GM21390 (cell line): ENCODE results near the gene COL6A2.
"Not testable (repeated sequence)": the region's sequence is repeated elsewhere in the genome, so short reads cannot be mapped to it uniquely, and the experiment has no call there.

Experiments used
- ATAC-seq: cut with Tn5 transposase; IDR thresholded peaks from one replicate; pipeline ENCODE4 v1.9.1; 2021; ENCODE audit not compliant: unreplicated experiment

The COL6A2 gene

GRCh38 chr21:46097336-46098293 is at the start of gene COL6A2:
TSS of gene COL6A2 (plus strand) at chr21:46098112.
- no peak for ATAC-seq

DNA sequence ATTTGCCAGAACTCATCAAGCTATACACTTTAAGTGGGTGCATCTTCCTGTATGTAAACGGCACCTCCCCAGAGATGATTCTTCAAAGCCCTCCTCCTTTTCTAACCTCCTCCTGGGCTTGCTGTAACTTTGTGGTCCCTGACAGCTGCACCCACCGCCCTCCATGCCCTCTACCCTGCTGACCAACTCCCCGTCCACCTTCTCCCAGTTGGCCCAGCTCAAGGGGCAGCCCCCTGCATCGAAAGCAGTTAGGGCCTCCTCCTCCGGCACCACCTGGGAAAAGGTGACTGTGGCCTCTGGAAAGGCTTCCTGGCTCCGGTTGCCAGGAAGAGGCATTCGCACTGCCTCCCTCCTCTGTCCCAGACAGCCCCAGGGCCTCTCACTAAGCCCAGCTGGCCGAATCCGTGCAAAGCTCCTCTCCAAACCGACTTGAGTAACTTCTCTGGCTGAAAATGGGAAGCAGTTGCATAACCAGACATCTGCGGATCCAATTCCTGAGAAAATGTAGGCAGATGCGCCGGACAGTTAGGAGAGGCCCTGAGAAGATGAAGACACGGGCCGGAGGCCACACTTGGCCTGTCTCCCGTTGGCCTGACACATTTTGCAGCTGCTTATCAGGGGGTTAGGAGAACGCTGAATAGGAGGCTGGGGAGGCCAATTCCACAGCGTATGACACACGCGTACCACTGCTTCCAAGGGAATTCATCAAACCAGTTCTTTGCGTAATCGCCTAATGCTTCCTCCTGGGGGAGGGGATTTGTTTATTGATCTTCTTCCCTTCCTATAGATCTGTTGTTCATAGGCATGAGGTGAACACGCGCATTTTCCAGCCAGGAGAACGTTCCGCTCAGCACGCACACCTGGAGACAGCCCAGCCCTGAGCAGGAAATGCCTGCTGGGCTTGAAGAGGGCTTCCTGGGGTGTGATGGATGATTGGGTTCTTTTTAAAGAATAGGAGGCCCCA is 48.7 kb upstream of the COL6A2 start:
- no peak for ATAC-seq

DNA sequence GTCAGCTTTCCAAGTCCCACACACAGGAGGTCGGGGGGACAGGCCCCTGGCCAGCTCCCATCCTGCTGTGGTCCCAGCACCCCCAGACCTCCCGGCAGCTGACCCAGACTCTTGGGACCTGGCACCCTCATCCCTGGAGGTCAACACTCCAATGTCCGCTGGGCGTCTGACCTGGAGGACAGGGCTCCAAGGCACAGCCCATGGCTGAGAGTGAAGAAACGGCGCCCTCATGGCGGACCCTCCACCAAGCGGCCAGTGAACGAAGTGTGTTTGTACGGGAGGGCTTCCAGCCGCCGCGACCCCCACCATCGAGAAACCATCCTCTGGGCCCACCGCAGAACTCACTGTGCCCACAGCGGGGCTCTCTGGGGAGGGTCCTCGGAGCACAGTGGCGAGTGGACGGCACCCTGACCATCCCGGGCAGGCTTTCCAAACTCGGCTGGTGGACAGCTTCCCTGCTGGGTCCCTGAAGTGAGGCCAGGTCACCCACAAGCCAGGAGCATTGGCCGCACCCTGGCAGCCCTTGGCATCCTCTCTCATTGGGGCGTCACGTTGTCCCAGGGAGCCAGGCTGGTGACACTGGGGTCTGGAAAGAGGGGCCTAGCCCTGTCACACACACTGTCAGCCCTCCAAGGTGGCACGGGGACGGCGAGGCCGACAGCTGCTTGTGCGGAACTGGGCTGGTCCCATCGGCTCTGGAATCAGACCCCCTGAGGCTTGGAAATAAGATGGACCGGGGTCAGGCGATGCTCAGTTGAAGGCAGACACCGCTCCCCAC is 47.8 kb upstream of the COL6A2 start:
- no peak for ATAC-seq

GRCh38 chr21:46050668-46051378 is 47.1 kb upstream of the COL6A2 start:
- no peak for ATAC-seq

DNA sequence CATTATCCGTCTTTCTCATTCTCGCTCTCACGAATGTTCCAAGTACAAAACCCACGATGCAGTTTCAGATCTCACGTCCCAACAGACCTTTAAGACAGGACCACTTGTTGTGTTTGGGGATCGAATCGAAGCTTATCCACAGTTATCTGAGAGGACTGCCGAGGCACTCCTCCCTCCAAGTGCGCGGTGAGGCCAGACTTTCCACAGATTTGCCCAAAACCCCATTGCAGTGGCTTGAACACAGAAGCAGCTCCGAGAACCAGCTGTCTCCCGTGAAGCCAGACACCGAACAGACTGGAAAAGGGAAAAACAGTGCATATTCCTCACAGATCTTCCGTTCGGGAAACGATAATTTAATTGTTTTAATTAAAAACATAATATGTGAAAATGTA is 46.5 kb upstream of the COL6A2 start:
- ATAC-seq, result no peak

- ATAC-seq, result no peak
These were observed 45.9 kb upstream of the COL6A2 start for GRCh38 chr21:46051821-46052675.

DNA sequence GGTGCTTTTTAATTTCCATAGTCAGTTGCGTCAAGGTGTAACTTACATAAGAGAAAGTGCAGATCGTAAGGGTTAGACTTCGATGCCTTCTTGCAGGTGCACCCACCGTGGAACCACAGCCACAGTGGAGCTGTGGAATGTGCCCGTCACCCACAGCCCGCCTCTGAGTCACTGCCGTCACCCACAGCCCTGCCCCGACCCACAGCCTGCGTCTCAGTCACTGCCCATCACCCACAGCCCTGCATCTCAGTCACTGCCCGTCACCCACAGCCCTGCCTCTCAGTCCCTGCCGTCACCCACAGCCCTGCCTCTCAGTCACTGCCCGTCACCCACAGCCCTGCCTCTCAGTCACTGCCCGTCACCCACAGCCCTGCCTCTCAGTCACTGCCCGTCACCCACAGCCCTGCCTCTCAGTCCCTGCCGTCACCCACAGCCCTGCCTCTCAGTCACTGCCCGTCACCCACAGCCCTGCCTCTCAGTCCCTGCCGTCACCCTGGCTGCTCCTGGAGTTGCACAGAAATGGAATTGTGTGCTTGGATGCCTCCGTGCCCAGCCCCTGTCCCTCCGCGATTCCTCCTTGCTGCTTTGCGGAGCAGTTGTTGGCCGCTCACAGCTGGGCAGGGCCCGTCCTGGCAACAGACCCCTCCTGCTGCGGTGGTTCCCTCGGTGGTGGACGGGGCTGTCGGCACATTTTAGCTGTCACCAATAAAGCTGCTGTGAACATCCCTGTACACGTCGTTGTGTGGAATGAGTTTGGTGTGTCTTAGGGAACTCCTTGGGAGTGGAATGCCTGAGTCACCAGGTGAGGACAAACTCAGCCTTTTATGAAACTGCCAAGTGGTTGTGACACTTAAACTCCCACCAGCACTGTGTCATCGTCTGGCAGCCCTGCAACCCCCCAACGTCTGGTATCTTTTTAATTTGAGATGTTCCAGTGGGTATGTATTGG is 44.9 kb upstream of the COL6A2 start:
- no peak for ATAC-seq

DNA sequence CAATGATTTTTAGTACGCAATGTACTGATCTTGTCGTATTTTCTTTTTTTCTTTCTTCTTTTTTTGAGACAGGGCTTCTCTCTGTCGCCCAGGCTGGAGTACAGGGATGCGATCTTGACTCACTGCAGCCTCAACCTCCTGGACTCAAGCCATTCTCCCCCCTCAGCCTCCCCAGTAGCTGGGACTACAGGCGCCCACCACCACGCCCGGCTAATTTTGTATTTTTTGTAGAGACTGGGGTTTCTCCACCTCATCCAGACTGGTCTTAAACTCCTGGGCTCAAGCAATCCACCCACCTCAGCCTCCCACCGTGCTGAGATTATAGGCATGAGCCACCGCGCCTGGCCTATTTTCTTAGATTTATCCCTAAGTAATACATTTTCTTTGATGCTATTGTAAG is 43.9 kb upstream of the COL6A2 start:
- no peak for ATAC-seq

- ATAC-seq, result no peak
These were observed 43.4 kb upstream of the COL6A2 start for GRCh38 chr21:46054451-46054881.

DNA sequence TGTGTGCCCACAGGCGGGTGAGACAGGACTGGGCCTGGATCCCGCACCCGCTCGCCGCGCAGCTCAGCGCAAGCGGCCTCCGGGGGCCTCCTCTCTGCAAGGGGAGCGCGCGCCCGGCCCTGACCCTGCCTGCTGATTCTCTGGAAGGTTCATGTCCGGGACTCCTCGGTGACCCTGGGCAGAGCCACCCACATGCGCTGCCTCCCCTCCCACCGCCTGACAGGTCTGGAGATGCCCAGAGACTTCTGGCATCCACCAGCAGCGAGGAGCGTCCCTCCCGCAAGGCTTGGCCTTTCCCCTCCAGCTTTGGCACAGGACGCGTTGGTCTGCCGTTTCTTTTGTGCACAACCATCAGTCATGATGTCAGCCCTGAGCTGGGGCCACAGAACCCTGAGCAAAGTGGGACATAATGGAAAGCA is 42.0 kb upstream of the COL6A2 start:
- ATAC-seq, result no peak

DNA sequence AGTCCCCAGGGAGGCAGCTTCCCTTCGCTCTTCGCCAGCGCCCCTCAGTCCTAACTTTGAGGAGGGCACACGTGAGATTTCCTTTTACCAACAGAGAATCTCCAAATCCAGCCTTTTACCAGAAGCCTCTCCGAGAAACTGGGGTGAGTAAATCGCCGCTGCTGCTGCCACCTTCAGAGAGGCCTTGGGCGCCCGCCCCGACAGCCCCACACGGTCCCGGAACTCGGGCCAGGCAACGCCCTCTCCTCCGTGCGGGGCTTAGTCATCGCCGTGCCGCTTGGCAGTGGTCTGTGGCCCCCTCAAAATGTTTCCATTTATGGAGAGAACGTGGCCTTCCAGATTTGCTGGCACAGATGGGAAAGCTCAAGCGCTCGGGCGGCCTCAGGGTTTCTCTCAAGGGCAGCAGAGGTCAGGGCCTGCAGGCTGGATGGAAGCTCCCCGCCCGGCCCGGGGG is 41.4 kb upstream of the COL6A2 start:
- no peak for ATAC-seq

GRCh38 chr21:46057111-46057709 is 40.7 kb upstream of the COL6A2 start:
- ATAC-seq, result no peak

DNA sequence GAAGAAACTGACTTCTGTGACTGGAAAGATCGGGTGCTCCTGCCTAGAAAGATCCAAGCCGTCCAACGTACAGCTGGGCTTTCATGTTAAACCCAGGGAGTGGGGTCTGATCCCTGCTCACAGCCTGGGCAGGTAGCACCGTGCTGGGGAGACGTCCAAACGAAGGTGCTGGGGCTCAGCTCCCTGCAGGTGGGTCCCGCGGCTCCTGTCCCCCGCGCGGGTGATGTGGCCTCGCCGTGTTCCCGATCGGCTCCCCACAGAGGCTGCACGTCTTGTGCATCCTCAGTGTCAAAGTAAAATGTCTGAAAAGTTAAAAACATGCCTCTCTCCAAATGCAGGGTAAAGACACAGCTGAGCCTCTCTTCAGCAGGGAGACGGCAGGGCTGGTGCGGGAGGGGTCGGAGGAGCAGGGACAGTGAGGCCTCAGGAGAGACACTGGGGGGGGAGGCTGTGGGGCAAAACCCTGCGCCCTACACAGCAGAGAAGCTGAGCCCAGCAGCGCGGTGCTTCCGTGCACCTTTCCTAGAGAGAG is 40.1 kb upstream of the COL6A2 start:
- no peak for ATAC-seq

DNA sequence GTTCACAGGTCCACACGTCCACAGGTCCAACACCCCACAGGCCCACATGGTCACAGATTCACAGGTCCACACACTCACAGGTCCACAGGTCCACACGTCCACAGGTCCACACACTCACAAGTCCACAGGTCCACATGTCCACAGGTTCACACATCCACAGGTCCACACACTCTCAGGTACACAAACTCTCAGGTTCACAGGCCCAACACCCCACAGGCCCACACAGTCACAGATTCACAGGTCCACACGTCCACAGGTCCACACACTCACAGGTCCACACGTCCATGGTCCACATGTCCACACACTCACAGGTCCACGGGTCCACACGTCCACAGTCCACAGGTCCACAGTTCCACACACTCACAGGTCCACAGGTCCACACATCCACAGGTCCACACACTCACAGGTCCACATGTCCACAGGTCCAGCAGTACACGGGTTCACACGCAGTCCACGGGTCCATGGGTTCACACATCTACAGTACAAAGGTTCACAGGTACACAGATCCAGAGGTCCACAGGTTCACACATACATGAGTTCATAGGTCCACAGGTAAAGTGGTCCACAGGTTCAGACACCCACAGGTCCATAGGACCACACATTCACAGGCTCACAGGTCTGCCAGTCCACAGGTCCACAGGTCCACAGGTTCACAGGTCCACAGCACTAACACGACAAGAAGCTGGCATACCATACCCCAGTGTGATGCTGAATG is 39.3 kb upstream of the COL6A2 start:
- no peak for ATAC-seq

DNA sequence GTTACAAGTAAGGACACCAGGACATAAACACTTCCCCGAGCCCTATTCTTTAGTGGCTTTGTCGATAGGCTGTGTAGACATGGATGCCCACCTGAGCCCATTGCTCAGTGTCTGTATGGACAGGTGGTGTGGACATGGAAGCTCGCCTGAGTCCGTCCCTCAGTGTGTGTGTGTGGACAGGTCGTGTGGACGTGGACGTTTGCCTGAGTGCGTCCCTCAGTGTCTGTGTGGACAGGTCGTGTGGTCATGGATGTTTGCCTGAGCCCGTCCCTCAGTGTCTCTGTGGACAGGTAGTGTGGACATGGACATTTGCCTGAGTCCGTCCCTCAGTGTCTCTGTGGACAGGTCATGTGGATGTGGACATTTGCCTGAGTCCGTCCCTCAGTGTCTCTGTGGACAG is 38.7 kb upstream of the COL6A2 start:
- ATAC-seq, result no peak

GRCh38 chr21:46059711-46060455 is 38.0 kb upstream of the COL6A2 start:
- ATAC-seq, result not testable (repeated sequence)
